Memory B cell (primary cell): ENCODE data around the gene C12orf43.
A peak's percentile ranks its signal among the peaks of the same experiment; 100 is the strongest.
"Not testable (repeated sequence)": the region's sequence is repeated elsewhere in the genome, so short reads cannot be mapped to it uniquely, and the experiment has no call there.

Experiments
- ATAC-seq: fragments of 150-1000 bp; cut with Tn5 transposase; 2 replicates; pipeline ENCODE4 v1.10.0; 2021; ENCODE audit warnings: low read depth, mild to moderate bottlenecking, moderate library complexity
- DNase-seq, 2 donors: peaks; one replicate each; pipeline ENCODE4 v3.0.0; 2022; ENCODE audit warnings: low spot score in 2 of 2
- H3K27ac Mint-ChIP-seq: one replicate; pipeline ENCODE4 v1.8.0; 2022; ENCODE audit warnings: mild to moderate bottlenecking, moderate library complexity, mixed read lengths
- H3K27me3 Mint-ChIP-seq: one replicate; pipeline ENCODE4 v1.8.0; 2022; ENCODE audit warnings: mixed read lengths
- H3K36me3 Mint-ChIP-seq: one replicate; pipeline ENCODE4 v1.8.0; 2022; ENCODE audit warnings: mild to moderate bottlenecking, mixed read lengths
- H3K4me1 Mint-ChIP-seq: one replicate; pipeline ENCODE4 v1.8.0; 2022; ENCODE audit warnings: mixed read lengths
- H3K4me3 Mint-ChIP-seq: one replicate; pipeline ENCODE4 v1.8.0; 2022; ENCODE audit warnings: mild to moderate bottlenecking, moderate library complexity, mixed read lengths
- H3K9me3 Mint-ChIP-seq: one replicate; pipeline ENCODE4 v1.8.0; 2022; ENCODE audit warnings: mixed read lengths

C12orf43 gene, protein sequence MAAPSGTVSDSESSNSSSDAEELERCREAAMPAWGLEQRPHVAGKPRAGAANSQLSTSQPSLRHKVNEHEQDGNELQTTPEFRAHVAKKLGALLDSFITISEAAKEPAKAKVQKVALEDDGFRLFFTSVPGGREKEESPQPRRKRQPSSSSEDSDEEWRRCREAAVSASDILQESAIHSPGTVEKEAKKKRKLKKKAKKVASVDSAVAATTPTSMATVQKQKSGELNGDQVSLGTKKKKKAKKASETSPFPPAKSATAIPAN

DNA sequence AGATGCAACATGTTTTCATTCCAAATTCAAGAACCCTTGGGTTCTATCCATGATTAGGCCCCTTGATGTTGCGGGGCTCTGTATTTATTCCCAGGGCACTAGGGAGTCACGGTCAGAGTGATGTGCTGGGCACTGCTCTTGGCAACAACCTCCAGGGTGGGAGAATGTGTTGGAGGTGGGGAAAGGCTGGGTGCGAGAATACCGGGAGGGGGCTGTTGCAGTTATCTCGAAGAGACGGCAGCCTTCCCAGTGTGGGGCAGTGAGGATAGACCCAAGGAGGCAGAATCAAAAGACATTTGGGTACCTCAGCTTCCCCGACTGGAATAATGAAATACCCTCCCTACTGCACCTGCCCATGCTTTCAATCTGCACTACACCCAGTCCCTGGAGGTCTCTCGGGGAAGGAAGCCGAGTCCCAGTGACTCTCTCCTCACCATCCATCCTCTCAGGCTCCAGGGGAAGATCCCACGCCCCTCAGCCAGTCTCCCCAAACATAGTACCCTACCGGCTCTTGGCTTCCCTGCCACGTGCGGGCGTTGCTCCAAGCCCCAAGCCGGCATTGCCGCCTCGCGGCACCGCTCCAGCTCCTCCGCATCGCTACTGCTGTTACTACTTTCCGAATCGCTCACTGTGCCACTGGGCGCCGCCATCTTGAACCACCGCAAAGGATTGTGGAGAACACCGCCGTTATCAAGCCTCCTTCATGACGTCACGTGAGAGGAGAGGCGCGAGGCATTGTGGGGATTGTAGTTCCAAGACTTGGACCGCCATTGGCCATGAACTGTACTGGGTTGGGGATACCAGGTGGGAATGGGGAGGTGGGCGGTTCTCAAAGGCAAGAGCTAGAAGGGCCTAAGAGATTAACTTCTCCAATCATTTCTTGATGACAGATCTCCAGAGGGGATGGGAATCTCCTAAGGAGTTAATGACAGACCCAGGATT is at the start of gene C12orf43:
TSS of gene C12orf43 (minus strand) at position 663 of the 942 bp plus-strand sequence. CDS start at position 650, 13 bp downstream.
- Mint-ChIP-seq H3K9me3 (no peaks in the 10 kb centered on the region), H3K4me3 (peak within 1 kb of the TSS; percentile 91), H3K27ac (peak within 1 kb of the TSS; percentile 92), H3K36me3 (peaks cover 7% of the 10 kb centered on the region), H3K27me3 (no peaks in the 10 kb centered on the region), H3K4me1 (peaks cover 15% of the 10 kb centered on the region)
- peak; percentile 87 to 90 for DNase-seq
- peak; percentile 100 for ATAC-seq

DNA sequence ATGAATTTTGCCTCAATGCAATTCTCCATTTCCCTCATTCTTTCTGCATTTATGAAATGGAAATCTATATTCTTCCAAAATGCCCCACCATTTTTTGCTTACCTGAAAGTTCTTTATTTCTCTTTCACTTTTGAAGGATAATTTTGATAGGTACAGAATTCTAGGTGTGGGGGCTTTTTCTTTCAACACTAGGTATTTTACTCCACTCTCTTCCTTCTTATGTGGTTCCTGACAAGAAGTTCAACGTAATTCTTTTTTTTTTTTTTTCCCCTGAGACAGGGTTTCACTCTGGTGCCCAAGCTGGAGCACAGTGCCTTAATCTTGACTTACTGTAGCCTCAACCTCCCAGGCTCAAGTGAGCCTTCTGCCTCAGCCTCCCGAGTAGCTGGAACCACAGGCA is 49.1 kb upstream of the C12orf43 start:
- no peak overlapping the region for H3K4me3 Mint-ChIP-seq

DNA sequence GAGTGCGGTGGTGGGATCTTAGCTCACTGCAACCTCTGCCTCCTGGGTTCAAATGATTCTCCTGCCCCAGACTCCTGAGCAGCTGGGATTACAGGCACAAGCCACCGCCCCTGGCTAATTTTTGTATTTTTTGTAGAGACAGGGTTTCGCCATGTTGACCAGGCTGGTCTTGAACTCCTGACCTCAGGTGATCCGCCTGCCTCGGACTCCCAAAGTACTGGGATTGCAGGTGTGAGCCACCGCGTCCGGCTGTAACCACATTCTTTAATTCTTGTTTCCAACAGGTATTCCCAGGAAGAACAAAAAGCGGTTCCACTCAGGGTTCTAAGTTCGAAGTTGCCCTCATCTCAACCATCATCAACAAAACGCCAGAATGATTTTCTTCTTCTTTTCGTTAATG is 48.3 kb upstream of the C12orf43 start:
- not testable (repeated sequence) for DNase-seq, H3K27ac Mint-ChIP-seq, H3K36me3 Mint-ChIP-seq, H3K27me3 Mint-ChIP-seq, H3K9me3 Mint-ChIP-seq, ATAC-seq, H3K4me3 Mint-ChIP-seq, H3K4me1 Mint-ChIP-seq

More for the DNA sequence above, 49.1 kb upstream of the C12orf43 start:
- peaks cover 2% of the 10 kb centered on the region for H3K27me3 Mint-ChIP-seq
- H3K9me3 Mint-ChIP-seq = no peaks in the 10 kb centered on the region
- ATAC-seq (no peak), DNase-seq (no peak)
- no peaks in the 10 kb centered on the region for H3K4me1 Mint-ChIP-seq
- H3K27ac Mint-ChIP-seq = no peak overlapping the region
- no peaks in the 10 kb centered on the region for H3K36me3 Mint-ChIP-seq

DNA sequence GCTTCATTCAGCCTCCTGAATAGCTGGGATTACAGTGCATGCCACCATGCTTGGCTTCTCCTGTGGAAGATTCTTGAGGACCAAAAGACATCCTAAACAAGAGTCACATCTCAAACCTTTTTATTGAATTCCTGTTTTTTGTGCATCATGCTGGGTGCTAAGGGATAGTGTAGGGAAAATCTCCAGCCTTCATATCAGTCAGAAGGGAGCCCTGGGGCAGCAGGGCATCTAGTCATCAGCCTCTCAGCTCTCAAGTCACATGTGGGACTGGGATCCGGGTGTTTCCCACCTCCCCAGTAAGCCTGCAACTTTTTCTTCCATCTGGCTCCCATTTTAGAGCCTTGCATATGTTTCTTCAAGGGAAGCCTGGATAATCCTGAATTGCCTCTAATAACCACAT is 47.8 kb upstream of the C12orf43 start:
- no peak overlapping the region for H3K4me3 Mint-ChIP-seq
- H3K4me1 Mint-ChIP-seq = peaks cover 2% of the 10 kb centered on the region
- H3K27me3 Mint-ChIP-seq = peaks cover 2% of the 10 kb centered on the region
- ATAC-seq (no peak), DNase-seq (no peak)
- H3K9me3 Mint-ChIP-seq = no peaks in the 10 kb centered on the region
- H3K36me3 Mint-ChIP-seq = no peaks in the 10 kb centered on the region
- H3K27ac Mint-ChIP-seq = no peak overlapping the region

DNA sequence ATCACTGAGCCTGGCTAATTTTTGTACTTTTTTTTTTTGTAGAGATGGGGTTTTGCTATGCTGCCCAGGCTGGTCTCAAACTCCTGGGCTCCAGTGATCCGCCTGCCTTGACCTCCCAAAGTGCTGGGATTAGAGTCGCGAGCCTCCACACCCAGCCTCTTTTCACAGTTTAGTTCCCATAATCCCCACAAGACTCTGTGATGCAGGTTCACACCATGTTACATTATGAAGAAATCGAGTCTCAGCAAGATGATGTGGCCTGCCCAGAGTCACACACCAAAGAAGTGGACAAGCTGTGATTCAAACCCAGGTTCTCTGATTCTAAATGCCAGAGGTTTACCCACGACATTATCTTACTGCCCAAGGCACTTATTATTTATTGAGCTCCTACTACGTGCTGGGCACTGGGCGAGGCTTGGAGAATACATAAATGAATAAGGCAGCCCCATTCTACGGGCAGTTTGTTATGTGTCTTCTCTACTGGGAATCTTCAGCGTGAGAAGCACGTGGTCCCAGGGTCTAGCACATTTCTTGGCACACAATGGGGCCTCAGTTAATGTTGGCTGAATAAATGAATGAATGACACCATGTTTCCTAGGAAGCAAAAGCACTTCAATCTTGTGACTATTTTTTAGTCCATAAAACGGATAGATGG is 46.2 kb upstream of the C12orf43 start:
- H3K4me1 Mint-ChIP-seq = peaks cover 2% of the 10 kb centered on the region
- no peak for ATAC-seq

DNA sequence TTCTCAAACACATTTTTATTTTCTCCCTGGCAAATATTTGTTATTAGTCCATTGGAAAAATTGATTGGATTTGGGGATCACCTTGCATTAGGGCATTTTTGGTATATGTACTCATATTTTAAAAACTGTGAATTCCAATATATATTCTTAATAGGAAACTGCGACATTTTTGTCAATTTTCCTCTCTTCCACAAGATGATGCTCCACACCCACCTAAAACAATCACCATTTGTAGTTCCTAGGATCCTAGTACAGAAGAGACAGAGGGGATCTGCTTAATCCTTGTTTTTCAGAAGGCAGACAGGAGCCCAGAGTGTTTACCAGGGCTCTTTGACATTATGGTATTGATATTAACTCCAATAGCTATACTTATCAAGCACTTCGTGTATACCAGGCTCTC is 45.5 kb upstream of the C12orf43 start:
- Mint-ChIP-seq H3K36me3 (no peaks in the 10 kb centered on the region), H3K27ac (no peak overlapping the region), H3K4me1 (peaks cover 2% of the 10 kb centered on the region), H3K4me3 (no peak overlapping the region), H3K27me3 (no peaks in the 10 kb centered on the region), H3K9me3 (no peaks in the 10 kb centered on the region)
- DNase-seq (no peak), ATAC-seq (no peak)

More for the DNA sequence above, 46.2 kb upstream of the C12orf43 start:
- Mint-ChIP-seq H3K27me3 (peaks cover 1% of the 10 kb centered on the region), H3K27ac (no peak overlapping the region), H3K9me3 (no peaks in the 10 kb centered on the region), H3K36me3 (no peaks in the 10 kb centered on the region), H3K4me3 (no peak overlapping the region)
- DNase-seq = no peak

DNA sequence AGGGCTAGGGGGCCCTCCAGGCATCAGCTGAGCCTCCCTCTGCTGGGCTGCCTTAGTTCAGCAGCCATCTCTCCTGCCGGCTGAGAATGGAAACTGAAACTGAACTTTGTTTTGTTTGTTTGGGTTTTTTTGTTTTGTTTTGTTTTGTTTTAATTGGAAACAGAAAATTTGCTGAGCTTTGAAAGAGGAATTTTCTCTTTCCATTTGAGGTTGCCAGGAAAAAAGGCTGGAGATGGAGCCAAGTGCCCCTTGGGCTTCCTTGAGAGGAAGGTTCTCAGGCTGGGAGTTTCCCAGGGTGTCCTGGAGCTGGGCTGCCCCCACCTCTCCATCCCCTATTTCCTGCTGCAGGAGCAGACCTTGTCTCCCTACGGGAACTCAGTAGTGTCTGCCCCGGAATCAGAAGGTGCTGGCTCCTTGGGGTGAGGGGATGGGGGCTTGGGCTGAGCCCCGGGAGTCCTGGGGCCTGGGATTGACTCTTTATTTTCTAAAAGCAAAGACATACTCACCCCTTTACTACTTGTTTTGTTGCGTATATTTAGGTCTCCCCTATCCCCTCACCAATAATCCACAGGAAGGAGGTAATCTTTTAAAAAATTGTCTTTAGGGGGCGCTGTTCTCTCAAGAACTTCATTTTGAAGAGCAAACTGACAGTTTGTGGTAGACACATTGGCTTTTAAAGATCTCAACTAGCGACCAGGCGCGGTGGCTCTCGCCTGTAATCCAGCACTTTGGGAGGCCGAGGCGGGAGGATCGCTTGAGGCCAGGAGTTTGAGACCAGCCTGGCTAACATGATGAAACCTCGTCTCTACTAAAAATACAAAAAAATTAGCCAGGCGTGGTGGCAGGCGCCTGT is 44.1 kb upstream of the C12orf43 start:
- no peaks in the 10 kb centered on the region for H3K27me3 Mint-ChIP-seq
- peak overlapping the region; percentile 75 for H3K4me3 Mint-ChIP-seq
- peak overlapping the region; percentile 69 for H3K27ac Mint-ChIP-seq
- no peaks in the 10 kb centered on the region for H3K36me3 Mint-ChIP-seq
- ATAC-seq (peak; percentile 98), DNase-seq (peak; percentile 41 to 62)
- H3K4me1 Mint-ChIP-seq = peaks cover 2% of the 10 kb centered on the region
- no peaks in the 10 kb centered on the region for H3K9me3 Mint-ChIP-seq

DNA sequence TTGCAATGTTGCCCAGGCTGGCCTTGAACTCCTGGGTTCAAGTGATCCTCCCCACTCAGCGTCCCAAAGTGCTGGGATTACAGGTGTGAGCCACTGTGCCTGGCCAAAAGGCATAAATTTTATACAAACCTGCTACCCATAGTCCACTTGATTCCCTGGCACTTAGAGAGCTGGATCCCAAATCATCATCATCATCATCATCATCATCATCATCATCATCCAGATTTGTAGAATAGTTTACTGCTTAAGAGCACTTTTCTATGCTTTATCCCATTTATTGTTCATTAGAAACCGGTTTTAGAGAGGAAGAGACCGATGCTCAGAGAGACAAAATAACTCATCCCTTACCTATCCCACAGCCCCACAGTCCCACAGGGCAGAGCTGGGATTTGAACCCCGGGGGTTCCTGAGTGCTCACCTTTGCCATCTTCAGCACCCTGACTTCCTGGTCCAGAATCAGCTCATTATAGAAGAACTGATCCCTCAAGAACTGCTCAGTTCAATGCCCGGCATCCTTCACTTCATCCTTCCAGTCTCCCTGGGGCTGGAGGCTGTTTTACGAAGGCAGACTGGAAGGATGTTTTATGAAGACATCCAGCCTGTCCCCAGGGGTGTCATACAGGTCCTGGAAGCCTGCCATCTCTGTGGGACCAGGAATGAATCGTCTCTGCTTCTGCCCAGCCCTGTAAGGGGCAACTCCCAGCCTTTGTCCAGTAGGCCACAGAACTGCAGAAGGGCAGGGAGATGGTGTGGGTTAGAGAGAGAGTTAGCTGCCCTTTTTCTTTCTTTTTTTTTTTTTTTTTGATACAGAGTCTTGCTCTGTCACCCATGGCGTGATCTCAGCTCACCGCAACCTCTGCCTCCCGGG is 43.0 kb upstream of the C12orf43 start:
- H3K4me1 Mint-ChIP-seq = peaks cover 2% of the 10 kb centered on the region
- no peak for ATAC-seq

DNA sequence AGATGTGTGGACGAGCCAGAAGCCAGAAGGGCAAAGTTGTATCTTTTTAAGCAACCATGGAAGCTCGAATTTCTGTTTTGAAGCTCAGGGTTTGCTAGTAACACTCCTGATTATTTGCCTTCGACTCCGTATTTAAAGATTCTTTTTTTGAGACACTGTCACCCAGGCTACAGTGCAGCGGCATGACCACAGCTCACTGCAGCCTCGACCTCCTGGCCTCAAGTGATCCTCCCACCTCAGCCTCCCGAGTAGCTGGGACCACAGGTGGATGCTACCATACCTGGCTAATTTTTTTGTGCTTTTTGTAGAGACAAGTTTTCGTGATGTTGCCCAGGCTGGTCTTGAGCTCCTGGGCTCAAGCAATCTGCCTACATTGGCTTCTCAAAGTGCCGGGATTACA is 41.5 kb upstream of the C12orf43 start:
- no peak overlapping the region for H3K27ac Mint-ChIP-seq
- ATAC-seq = no peak
- DNase-seq = no peak
- no peaks in the 10 kb centered on the region for H3K36me3 Mint-ChIP-seq
- no peak overlapping the region for H3K4me3 Mint-ChIP-seq
- H3K27me3 Mint-ChIP-seq = peaks cover 2% of the 10 kb centered on the region
- no peaks in the 10 kb centered on the region for H3K9me3 Mint-ChIP-seq
- H3K4me1 Mint-ChIP-seq = peaks cover 2% of the 10 kb centered on the region

More for the DNA sequence above, 43.0 kb upstream of the C12orf43 start:
- Mint-ChIP-seq H3K4me3 (peak overlapping the region; percentile 75), H3K36me3 (no peaks in the 10 kb centered on the region), H3K27ac (peak overlapping the region; percentile 69), H3K9me3 (no peaks in the 10 kb centered on the region), H3K27me3 (no peaks in the 10 kb centered on the region)
- DNase-seq = no peak

DNA sequence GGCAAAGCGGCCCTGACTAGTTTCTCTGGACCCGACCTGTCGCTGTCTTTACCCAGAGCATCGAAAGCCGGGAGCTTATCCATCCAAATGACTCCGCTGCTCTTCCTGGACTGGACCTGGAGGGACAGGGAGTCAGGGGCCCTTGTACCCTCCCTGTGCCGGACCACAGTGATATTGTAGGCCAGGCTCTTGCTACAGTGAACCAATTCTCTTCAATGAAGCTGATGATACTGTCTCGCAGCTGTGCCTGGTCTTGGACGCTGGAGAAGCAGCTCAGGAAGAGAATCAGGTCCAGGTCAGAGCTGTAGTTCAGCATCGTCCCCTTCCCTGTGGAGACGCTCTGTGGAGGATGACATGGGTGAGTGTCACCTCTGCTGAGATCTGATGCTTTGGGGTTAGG is 37.4 kb upstream of the C12orf43 start:
- no peak for DNase-seq
- Mint-ChIP-seq H3K27ac (no peak overlapping the region), H3K27me3 (peaks cover 13% of the 10 kb centered on the region), H3K4me3 (no peak overlapping the region), H3K4me1 (no peaks in the 10 kb centered on the region), H3K36me3 (no peaks in the 10 kb centered on the region), H3K9me3 (no peaks in the 10 kb centered on the region)
- ATAC-seq = no peak

DNA sequence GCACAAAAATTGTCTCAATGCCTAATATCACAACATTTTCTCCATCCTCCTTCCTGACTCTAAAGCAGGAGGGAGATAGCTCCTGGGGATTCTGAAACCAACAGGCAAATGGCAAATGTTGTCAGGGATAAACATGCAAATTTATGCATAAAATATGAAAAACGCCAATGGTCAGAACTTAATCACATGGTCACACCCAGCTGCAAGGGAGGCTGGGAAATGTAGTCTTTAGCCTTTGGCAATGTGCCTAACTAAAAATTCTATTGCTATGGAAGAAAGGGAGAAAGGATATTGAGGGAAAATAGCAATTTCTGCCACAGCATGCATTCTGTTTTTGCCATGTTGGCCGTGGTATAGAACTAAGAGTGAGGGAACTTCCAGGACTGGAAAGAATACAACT is 34.4 kb upstream of the C12orf43 start:
- Mint-ChIP-seq H3K4me3 (no peak overlapping the region), H3K36me3 (no peaks in the 10 kb centered on the region), H3K9me3 (no peaks in the 10 kb centered on the region), H3K27me3 (peaks cover 17% of the 10 kb centered on the region), H3K27ac (no peak overlapping the region), H3K4me1 (no peaks in the 10 kb centered on the region)
- DNase-seq (no peak), ATAC-seq (no peak)

DNA sequence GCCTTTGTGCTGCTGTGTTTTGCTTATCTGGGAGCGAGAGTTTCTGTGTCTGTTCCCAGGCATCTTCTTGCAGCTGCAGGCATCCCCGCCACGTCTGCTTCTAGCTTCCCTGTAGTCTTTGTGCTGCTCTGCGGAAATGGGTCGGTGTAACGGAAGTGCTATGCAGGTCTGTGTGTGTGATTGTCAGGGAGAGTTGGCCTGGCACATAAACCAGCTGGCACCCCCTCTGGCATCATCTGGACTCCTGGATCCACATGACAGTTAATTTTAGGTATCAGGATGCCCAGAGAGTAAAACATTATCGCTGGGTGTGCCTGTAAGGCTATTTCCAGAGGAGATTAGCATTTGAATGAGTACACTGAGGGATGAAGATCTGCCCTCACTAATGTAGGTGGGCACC is 32.2 kb upstream of the C12orf43 start:
- H3K27me3 Mint-ChIP-seq = peaks cover 26% of the 10 kb centered on the region
- no peak overlapping the region for H3K27ac Mint-ChIP-seq
- ATAC-seq (no peak), DNase-seq (no peak)
- no peak overlapping the region for H3K4me3 Mint-ChIP-seq
- H3K36me3 Mint-ChIP-seq = no peaks in the 10 kb centered on the region
- no peaks in the 10 kb centered on the region for H3K4me1 Mint-ChIP-seq
- H3K9me3 Mint-ChIP-seq = no peaks in the 10 kb centered on the region

DNA sequence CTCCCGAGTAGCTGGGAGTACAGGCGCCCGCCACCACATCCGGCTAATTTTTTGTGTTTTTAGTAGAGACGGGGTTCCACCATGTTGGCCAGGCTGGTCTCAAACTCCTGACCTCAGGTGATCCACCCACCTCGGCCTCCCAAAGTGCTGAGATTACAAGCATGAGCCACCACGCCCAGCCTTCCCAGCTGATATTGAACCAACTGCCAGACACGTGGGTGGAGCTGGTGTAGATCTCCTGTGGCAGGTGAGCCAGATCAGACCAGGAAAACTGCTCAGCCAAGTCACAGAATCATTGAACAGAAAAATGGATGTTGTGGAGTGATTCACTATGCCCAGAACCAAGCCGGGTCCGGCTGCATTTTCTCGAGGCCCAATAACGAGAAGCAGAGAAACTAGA is 31.1 kb upstream of the C12orf43 start:
- H3K36me3 Mint-ChIP-seq, DNase-seq, H3K4me3 Mint-ChIP-seq, H3K4me1 Mint-ChIP-seq, H3K27ac Mint-ChIP-seq, ATAC-seq, H3K9me3 Mint-ChIP-seq: not testable (repeated sequence)
- peaks cover 31% of the 10 kb centered on the region for H3K27me3 Mint-ChIP-seq
